Esophagus squamous epithelium (tissue), 5 donors: Measurements from ENCODE around the gene SYTL2. TPM values are rescaled to one million over a fixed set of nuclear protein-coding genes. Genes with fewer than 3 reads are reported as not detected.

Source experiments
- DNase-seq: peaks from one replicate; lab custom pipeline; 2025; lab: John Stamatoyannopoulos, UW
- H3K27ac ChIP-seq, 4 donors: fragments of 200-600 bp; sonication (generic); one replicate each; pipeline ENCODE4 v1.5.1; 2016 to 2019; ENCODE audit warnings: mild to moderate bottlenecking in 1 of 4
- H3K27me3 ChIP-seq, 4 donors: fragments of 200-600 bp; sonication (generic); 1 replicate in 3 of 4; 2 replicates in 1 of 4; pipeline versions ENCODE4 v1.5.1 to v1.6.0; 2017 to 2021; ENCODE audit warnings: antibody characterized with exemption in 1 of 4
- H3K36me3 ChIP-seq, 3 donors: fragments of 200-600 bp; sonication (generic); one replicate each; pipeline ENCODE4 v1.5.1; 2016 to 2019
- H3K4me1 ChIP-seq, 3 donors: fragments of 200-600 bp; sonication (generic); one replicate each; pipeline ENCODE4 v1.5.1; 2017 to 2019
- H3K4me3 ChIP-seq, 4 donors: fragments of 200-600 bp; sonication (generic); 1 replicate in 3 of 4; 2 replicates in 1 of 4; pipeline ENCODE4 v1.5.1; 2016 to 2019; ENCODE audit warnings: mild to moderate bottlenecking in 2 of 4, moderate library complexity in 1 of 4
- H3K9me3 ChIP-seq, 3 donors: fragments of 200-600 bp; sonication (generic); one replicate each; pipeline ENCODE4 v1.5.1; 2016 to 2019
- POLR2A ChIP-seq, 4 donors: fragments of 450-650 bp; IDR thresholded peaks; one replicate each; pipeline ENCODE4 v1.6.1; 2017; ENCODE audit warnings: antibody characterized with exemption in 4 of 4, mild to moderate bottlenecking in 4 of 4, moderate library complexity in 3 of 4
- WGBS, 2 donors: methylation state at CpG; one replicate each; pipeline ENCODE4 v1.1.5; 2018; 5-methylcytosine and 5-hydroxymethylcytosine counted together
- intact Hi-C: fragments of 100-400 bp; cut with DNase I; formaldehyde crosslinking; loops from one replicate; pipeline ENCODE4 v1.15.0; 2022
- total RNA-seq, 4 donors: library from RNA; depleted of rRNA; stranded (reverse); fragments of >200 nt; gene quantifications; one replicate each; pipeline ENCODE4 v1.1.0, GENCODE V29; 2016
- TF ChIP-seq, protein P1 (sequence below), 6 experiments: fragments of 450-650 bp in 4 of 6; fragments of 200-600 bp in 2 of 6; sonication (generic) in 2 of 6; IDR thresholded peaks; one replicate each; pipeline ENCODE4 v1.5.1; 2016 to 2019; ENCODE audit warnings: antibody characterized with exemption in 6 of 6, mild to moderate bottlenecking in 4 of 6, moderate library complexity in 4 of 6
- donor health status: DM: yes; HTN: yes; CAD: no.

SYTL2 gene
- total RNA-seq, 4 donors from 2014 or later = 8.8 to 16.0 (median 9.2) TPM

DNA sequence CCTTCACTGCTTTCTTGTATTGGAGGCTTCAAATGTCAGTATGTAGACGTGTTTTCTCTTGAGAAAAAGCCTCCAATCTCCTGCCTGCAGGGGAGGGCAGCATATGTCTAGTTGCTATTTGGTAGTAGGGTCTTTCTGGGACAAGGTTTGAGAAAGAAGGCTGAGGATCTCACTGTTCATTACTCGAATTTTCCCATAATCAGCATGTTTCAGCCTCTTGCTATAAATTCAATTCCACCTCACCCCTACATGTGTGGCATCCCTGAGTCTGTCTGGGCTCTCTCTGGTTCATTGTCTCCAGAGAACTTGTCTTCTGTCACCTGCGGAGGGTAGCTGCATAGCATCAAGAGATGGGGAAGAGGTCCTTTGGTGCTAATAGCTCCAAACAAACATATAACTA lies 24.8 kb upstream of the SYTL2 start:
- no peak overlapping the region for H3K27ac ChIP-seq
- H3K9me3 ChIP-seq = peaks cover 0 to 7% (median 6%) of the 10 kb centered on the region in 3 donors
- DNase-seq = no peak
- H3K27me3 ChIP-seq = no peaks in the 10 kb centered on the region
- TF ChIP-seq POLR2A (IDR thresholded peaks at IDR 0.05) = no peak
- TF ChIP-seq, protein P1, sequence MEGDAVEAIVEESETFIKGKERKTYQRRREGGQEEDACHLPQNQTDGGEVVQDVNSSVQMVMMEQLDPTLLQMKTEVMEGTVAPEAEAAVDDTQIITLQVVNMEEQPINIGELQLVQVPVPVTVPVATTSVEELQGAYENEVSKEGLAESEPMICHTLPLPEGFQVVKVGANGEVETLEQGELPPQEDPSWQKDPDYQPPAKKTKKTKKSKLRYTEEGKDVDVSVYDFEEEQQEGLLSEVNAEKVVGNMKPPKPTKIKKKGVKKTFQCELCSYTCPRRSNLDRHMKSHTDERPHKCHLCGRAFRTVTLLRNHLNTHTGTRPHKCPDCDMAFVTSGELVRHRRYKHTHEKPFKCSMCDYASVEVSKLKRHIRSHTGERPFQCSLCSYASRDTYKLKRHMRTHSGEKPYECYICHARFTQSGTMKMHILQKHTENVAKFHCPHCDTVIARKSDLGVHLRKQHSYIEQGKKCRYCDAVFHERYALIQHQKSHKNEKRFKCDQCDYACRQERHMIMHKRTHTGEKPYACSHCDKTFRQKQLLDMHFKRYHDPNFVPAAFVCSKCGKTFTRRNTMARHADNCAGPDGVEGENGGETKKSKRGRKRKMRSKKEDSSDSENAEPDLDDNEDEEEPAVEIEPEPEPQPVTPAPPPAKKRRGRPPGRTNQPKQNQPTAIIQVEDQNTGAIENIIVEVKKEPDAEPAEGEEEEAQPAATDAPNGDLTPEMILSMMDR (IDR thresholded peaks at IDR 0.05) = no peak
- no peaks in the 10 kb centered on the region for H3K36me3 ChIP-seq
- 51 to 59% methylated on average over 3 of the region's 3 CpGs for WGBS, 2 donors
- intact Hi-C loops = loop anchor here (10.0 kb wide), 1 partner anchor 141 kb away; no protein-coding TSS in a partner anchor
- no peak overlapping the region for H3K4me3 ChIP-seq
- H3K4me1 ChIP-seq = peaks cover 0 to under 1% (median 0%) of the 10 kb centered on the region in 3 donors

- DNase-seq = no peak
- intact Hi-C loops = loop anchor here (10.0 kb wide), 1 partner anchor 140 kb away; no protein-coding TSS in a partner anchor
- Histone ChIP-seq H3K4me3 (no peak overlapping the region), H3K4me1 (peaks cover 0 to 5% (median 0%) of the 10 kb centered on the region in 3 donors), H3K9me3 (peaks cover 0 to 7% (median 6%) of the 10 kb centered on the region in 3 donors), H3K36me3 (no peaks in the 10 kb centered on the region), H3K27ac (no peak overlapping the region), H3K27me3 (no peaks in the 10 kb centered on the region)
- TF ChIP-seq, protein P1 (IDR thresholded peaks at IDR 0.05) = no peak
- no peak for TF ChIP-seq POLR2A (IDR thresholded peaks at IDR 0.05)
- 81 to 83% methylated on average over 1 of the region's 1 CpG for WGBS, 2 donors
Observed at GRCh38 chr11:85835263-85835662, 24.3 kb upstream of the SYTL2 start.

GRCh38 chr11:85831050-85831449 lies 20.1 kb upstream of the SYTL2 start:
- H3K36me3 ChIP-seq = no peaks in the 10 kb centered on the region
- no peaks in the 10 kb centered on the region for H3K27me3 ChIP-seq
- H3K4me1 ChIP-seq = peaks cover 9 to 31% (median 16%) of the 10 kb centered on the region in 3 donors
- intact Hi-C loops = loop anchor here (10.0 kb wide), 1 partner anchor 136 kb away; no protein-coding TSS in a partner anchor
- TF ChIP-seq POLR2A (IDR thresholded peaks at IDR 0.05) = no peak
- TF ChIP-seq, protein P1 (IDR thresholded peaks at IDR 0.05) = no peak
- H3K9me3 ChIP-seq = peaks cover 0 to 7% (median 6%) of the 10 kb centered on the region in 3 donors
- H3K27ac ChIP-seq = no peak overlapping the region
- no peak for DNase-seq
- H3K4me3 ChIP-seq = no peak overlapping the region

DNA sequence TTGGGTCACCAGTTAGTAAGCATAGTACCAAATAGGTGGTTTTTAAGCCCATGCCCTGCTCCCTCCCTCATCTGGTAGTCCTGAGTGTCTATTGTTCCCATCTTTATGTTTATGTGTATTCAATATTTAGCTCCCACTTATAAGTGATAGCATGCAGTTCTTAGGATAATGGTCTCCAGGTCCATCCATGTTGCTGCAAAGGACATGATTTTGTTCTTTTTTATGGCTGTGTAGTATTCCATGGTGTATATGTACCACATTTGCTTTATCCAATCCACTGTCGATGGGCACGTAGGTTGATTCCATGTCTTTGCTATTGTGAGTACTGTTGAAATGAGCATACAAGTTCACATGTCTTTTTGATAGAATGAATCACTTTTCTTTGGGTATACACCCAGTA lies 18.2 kb upstream of the SYTL2 start:
- intact Hi-C loops = no loop called here
- DNase-seq = no peak
- H3K9me3 ChIP-seq = no peaks in the 10 kb centered on the region
- no peaks in the 10 kb centered on the region for H3K36me3 ChIP-seq
- H3K27ac ChIP-seq = no peak overlapping the region
- peaks cover 9 to 34% (median 16%) of the 10 kb centered on the region in 3 donors for H3K4me1 ChIP-seq
- 95 to 97% methylated on average over 2 of the region's 2 CpGs for WGBS, 2 donors
- no peak overlapping the region for H3K4me3 ChIP-seq
- TF ChIP-seq POLR2A (IDR thresholded peaks at IDR 0.05) = no peak
- TF ChIP-seq, protein P1 (IDR thresholded peaks at IDR 0.05) = no peak
- no peaks in the 10 kb centered on the region for H3K27me3 ChIP-seq

DNA sequence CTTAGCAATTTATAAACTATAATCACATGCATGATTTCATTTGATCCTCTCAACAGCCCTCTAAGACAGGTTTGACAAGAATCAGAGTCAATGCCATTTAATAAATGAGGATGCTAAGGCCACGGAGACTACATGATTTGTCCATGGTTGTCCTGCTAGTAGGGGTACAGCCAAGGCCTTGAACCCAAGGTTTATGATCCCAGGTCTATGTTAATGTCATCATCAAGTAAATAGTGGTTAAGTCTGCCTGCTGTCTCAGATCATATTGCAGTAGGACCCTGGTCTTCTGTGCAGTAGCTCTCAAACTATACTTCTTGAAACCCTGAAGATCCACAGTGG lies 17.7 kb upstream of the SYTL2 start:
- DNase-seq = no peak
- H3K27me3 ChIP-seq = no peaks in the 10 kb centered on the region
- TF ChIP-seq, protein P1 (IDR thresholded peaks at IDR 0.05) = no peak
- no peak for TF ChIP-seq POLR2A (IDR thresholded peaks at IDR 0.05)
- H3K9me3 ChIP-seq = no peaks in the 10 kb centered on the region
- peaks cover 9 to 34% (median 16%) of the 10 kb centered on the region in 3 donors for H3K4me1 ChIP-seq
- no peak overlapping the region for H3K4me3 ChIP-seq
- intact Hi-C loops = no loop called here
- WGBS, 2 donors = 40 to 54% methylated on average over 1 of the region's 1 CpG
- H3K36me3 ChIP-seq = no peaks in the 10 kb centered on the region
- H3K27ac ChIP-seq = no peak overlapping the region
